Eye (tissue), 1 donor: ENCODE measurements around the gene CYS1.
A peak's percentile ranks its signal among the peaks of the same experiment; 100 is the strongest.
"Not testable (repeated sequence)": the region's sequence is repeated elsewhere in the genome, so short reads cannot be mapped to it uniquely, and the experiment has no call there.

Source experiments
- DNase-seq: peaks from one replicate; pipeline ENCODE4 v3.0.0-alpha.2; 2015

The CYS1 gene

GRCh38 chr2:10028988-10029874, 51.0 kb downstream of the CYS1 start:
- DNase-seq: peak; percentile 60

GRCh38 chr2:10028407-10028987, 51.7 kb downstream of the CYS1 start:
- peak; percentile 36 for DNase-seq

- no peak for DNase-seq
These were observed 52.4 kb downstream of the CYS1 start for GRCh38 chr2:10027660-10028330.

- no peak for DNase-seq
These were observed 53.2 kb downstream of the CYS1 start for GRCh38 chr2:10026940-10027569.

GRCh38 chr2:10022966-10023662, 57.1 kb downstream of the CYS1 start:
- no peak for DNase-seq

- DNase-seq: no peak
These were observed 57.8 kb downstream of the CYS1 start for GRCh38 chr2:10022445-10022844.

GRCh38 chr2:10022041-10022421, 58.2 kb downstream of the CYS1 start:
- DNase-seq: no peak

GRCh38 chr2:10019602-10020400, 60.4 kb downstream of the CYS1 start:
- DNase-seq: no peak

- no peak for DNase-seq
These were observed 61.0 kb downstream of the CYS1 start for GRCh38 chr2:10019174-10019573.

GRCh38 chr2:10017313-10017941, 62.8 kb downstream of the CYS1 start:
- DNase-seq: no peak

- DNase-seq: no peak
These were observed 63.4 kb downstream of the CYS1 start for GRCh38 chr2:10016802-10017258.

- DNase-seq: no peak
These were observed 64.0 kb downstream of the CYS1 start for GRCh38 chr2:10016001-10016801.

- DNase-seq: not testable (repeated sequence)
These were observed 64.7 kb downstream of the CYS1 start for GRCh38 chr2:10015376-10015989.

- DNase-seq: no peak
These were observed 65.6 kb downstream of the CYS1 start for GRCh38 chr2:10014418-10015190.

GRCh38 chr2:10013651-10014417, 66.4 kb downstream of the CYS1 start:
- DNase-seq: not testable (repeated sequence)

GRCh38 chr2:10012963-10013461, 67.2 kb downstream of the CYS1 start:
- DNase-seq: no peak

GRCh38 chr2:10012366-10012962, 67.7 kb downstream of the CYS1 start:
- DNase-seq: not testable (repeated sequence)
